Measurements from ENCODE around the gene NQO1. TPM values are rescaled to one million over a fixed set of nuclear protein-coding genes. Genes with fewer than 3 reads are reported as not detected.

NQO1 gene
- total RNA-seq, 2 donors from 2014 or later, result 14.4 to 17.2 TPM

GRCh38 chr16:69720822-69721430 lies 5.4 kb downstream of the NQO1 start:
- DNase-seq (ENCODE audit: low spot score in 2 of 2) (no peak), ATAC-seq (no peak)
- Mint-ChIP-seq H3K27ac (no peak overlapping the region), H3K36me3 (peaks cover 0 to under 1% of the 10 kb centered on the region in 2 donors), H3K9me3 (no peaks in the 10 kb centered on the region)

GRCh38 chr16:69718111-69718764 lies 8.1 kb downstream of the NQO1 start:
- Mint-ChIP-seq H3K9me3 (no peaks in the 10 kb centered on the region), H3K27ac (no peak overlapping the region), H3K36me3 (no peaks in the 10 kb centered on the region)
- no peak for ATAC-seq
- DNase-seq (ENCODE audit: low spot score in 2 of 2), result no peak

- H3K27ac Mint-ChIP-seq, result peak overlapping the region in 1 of 2 donors; percentile 70
- no peak for ATAC-seq
- DNase-seq (ENCODE audit: low spot score in 2 of 2), result no peak
- H3K9me3 Mint-ChIP-seq, result no peaks in the 10 kb centered on the region
- H3K36me3 Mint-ChIP-seq, result no peaks in the 10 kb centered on the region
These were observed 9.3 kb downstream of the NQO1 start for GRCh38 chr16:69717066-69717465.

- DNase-seq (ENCODE audit: low spot score in 2 of 2) (no peak), ATAC-seq (no peak)
- no peak overlapping the region for H3K27ac Mint-ChIP-seq
- no peaks in the 10 kb centered on the region for H3K9me3 Mint-ChIP-seq
- no peaks in the 10 kb centered on the region for H3K36me3 Mint-ChIP-seq
These were observed 13.3 kb downstream of the NQO1 start for GRCh38 chr16:69712914-69713581.

- ATAC-seq (peak; percentile 59 to 62), DNase-seq (ENCODE audit: low spot score in 2 of 2) (no peak)
- H3K9me3 Mint-ChIP-seq, result no peaks in the 10 kb centered on the region
- H3K27ac Mint-ChIP-seq, result peak overlapping the region in 1 of 2 donors; percentile 25
- H3K36me3 Mint-ChIP-seq, result no peaks in the 10 kb centered on the region
These were observed 14.1 kb downstream of the NQO1 start for GRCh38 chr16:69712277-69712676.

GRCh38 chr16:69711115-69711740 lies 15.1 kb downstream of the NQO1 start:
- ATAC-seq, result peak; percentile 37 to 42
- Mint-ChIP-seq H3K27ac (no peak overlapping the region), H3K36me3 (no peaks in the 10 kb centered on the region), H3K9me3 (no peaks in the 10 kb centered on the region)
- no peak for DNase-seq (ENCODE audit: low spot score in 2 of 2)

GRCh38 chr16:69709456-69710084 lies 16.8 kb downstream of the NQO1 start:
- no peaks in the 10 kb centered on the region for H3K36me3 Mint-ChIP-seq
- peak overlapping the region; percentile 30 to 39 for H3K27ac Mint-ChIP-seq
- peak in 1 of 2 donors; percentile 60 for ATAC-seq

GRCh38 chr16:69707920-69708683 lies 18.3 kb downstream of the NQO1 start:
- no peaks in the 10 kb centered on the region for H3K36me3 Mint-ChIP-seq
- H3K9me3 Mint-ChIP-seq, result no peaks in the 10 kb centered on the region
- ATAC-seq, result no peak
- no peak for DNase-seq (ENCODE audit: low spot score in 2 of 2)
- H3K27ac Mint-ChIP-seq, result peak overlapping the region; percentile 5 to 30

More at GRCh38 chr16:69709456-69710084, 16.8 kb downstream of the NQO1 start:
- no peaks in the 10 kb centered on the region for H3K9me3 Mint-ChIP-seq
- no peak for DNase-seq (ENCODE audit: low spot score in 2 of 2)

- no peak for ATAC-seq
- no peaks in the 10 kb centered on the region for H3K9me3 Mint-ChIP-seq
- DNase-seq (ENCODE audit: low spot score in 2 of 2), result no peak
- no peaks in the 10 kb centered on the region for H3K36me3 Mint-ChIP-seq
- H3K27ac Mint-ChIP-seq, result peak overlapping the region in 1 of 2 donors; percentile 32
These were observed 19.4 kb downstream of the NQO1 start for GRCh38 chr16:69706975-69707340.

- no peaks in the 10 kb centered on the region for H3K9me3 Mint-ChIP-seq
- DNase-seq (ENCODE audit: low spot score in 2 of 2) (no peak), ATAC-seq (no peak)
- H3K36me3 Mint-ChIP-seq, result no peaks in the 10 kb centered on the region
- peak overlapping the region in 1 of 2 donors; percentile 32 for H3K27ac Mint-ChIP-seq
These were observed 19.9 kb downstream of the NQO1 start for GRCh38 chr16:69706256-69706974.

GRCh38 chr16:69703638-69704037 lies 22.7 kb downstream of the NQO1 start:
- DNase-seq (ENCODE audit: low spot score in 2 of 2), result no peak
- ATAC-seq, result no peak
- Mint-ChIP-seq H3K27ac (no peak overlapping the region), H3K36me3 (no peaks in the 10 kb centered on the region), H3K9me3 (no peaks in the 10 kb centered on the region)

- no peaks in the 10 kb centered on the region for H3K9me3 Mint-ChIP-seq
- H3K27ac Mint-ChIP-seq, result no peak overlapping the region
- ATAC-seq (no peak), DNase-seq (ENCODE audit: low spot score in 2 of 2) (no peak)
- H3K36me3 Mint-ChIP-seq, result no peaks in the 10 kb centered on the region
These were observed 24.5 kb downstream of the NQO1 start for GRCh38 chr16:69701866-69702265.

- no peaks in the 10 kb centered on the region for H3K9me3 Mint-ChIP-seq
- H3K27ac Mint-ChIP-seq, result peak overlapping the region in 1 of 2 donors; percentile 29
- no peaks in the 10 kb centered on the region for H3K36me3 Mint-ChIP-seq
- DNase-seq (ENCODE audit: low spot score in 2 of 2) (no peak), ATAC-seq (no peak)
These were observed 24.9 kb downstream of the NQO1 start for GRCh38 chr16:69701452-69701851.

GRCh38 chr16:69699915-69700314 lies 26.4 kb downstream of the NQO1 start:
- Mint-ChIP-seq H3K9me3 (no peaks in the 10 kb centered on the region), H3K27ac (peak overlapping the region in 1 of 2 donors; percentile 83), H3K36me3 (peaks cover 0 to 4% of the 10 kb centered on the region in 2 donors)
- no peak for ATAC-seq
- DNase-seq (ENCODE audit: low spot score in 2 of 2), result no peak

GRCh38 chr16:69698404-69698803 lies 28.0 kb downstream of the NQO1 start:
- DNase-seq (ENCODE audit: low spot score in 2 of 2), result no peak
- Mint-ChIP-seq H3K36me3 (peaks cover 6 to 12% of the 10 kb centered on the region in 2 donors), H3K9me3 (no peaks in the 10 kb centered on the region), H3K27ac (no peak overlapping the region)
- no peak for ATAC-seq

GRCh38 chr16:69693916-69694315 lies 32.4 kb downstream of the NQO1 start:
- Mint-ChIP-seq H3K9me3 (no peaks in the 10 kb centered on the region), H3K27ac (peak overlapping the region; percentile 19 to 85), H3K36me3 (peaks cover 13 to 30% of the 10 kb centered on the region in 2 donors)
- no peak for DNase-seq (ENCODE audit: low spot score in 2 of 2)
- no peak for ATAC-seq

All from activated naive CD4-positive, alpha-beta T cell treated with anti-CD3 and anti-CD28 coated beads, Interleukin-2, amount 50 U/mL, for 72 hours (primary cell).